ENCODE results near the gene FDXR.

FDXR gene

GRCh38 chr17:74816905-74817620, 55.7 kb downstream of the FDXR start:
- TF ChIP-seq CTCF (IDR thresholded peaks at IDR 0.05; ENCODE audit: low read depth, low read length, missing control alignments) = no peak
- no peak for DNase-seq (ENCODE audit: extremely low read depth, low read depth)
- no peak overlapping the region for H3K4me3 ChIP-seq (replicated peaks; ENCODE audit: low read depth, low read length)

GRCh38 chr17:74815550-74816370, 57.0 kb downstream of the FDXR start:
- H3K4me3 ChIP-seq (replicated peaks; ENCODE audit: low read depth, low read length) = no peak overlapping the region
- no peak for DNase-seq (ENCODE audit: extremely low read depth, low read depth)
- peak; percentile 39 for TF ChIP-seq CTCF (IDR thresholded peaks at IDR 0.05; ENCODE audit: low read depth, low read length, missing control alignments)

- no peak overlapping the region for H3K4me3 ChIP-seq (replicated peaks; ENCODE audit: low read depth, low read length)
- DNase-seq (ENCODE audit: extremely low read depth, low read depth) = no peak
- TF ChIP-seq CTCF (IDR thresholded peaks at IDR 0.05; ENCODE audit: low read depth, low read length, missing control alignments) = no peak
Observed at GRCh38 chr17:74815067-74815466, 57.7 kb downstream of the FDXR start.

GRCh38 chr17:74814453-74814852, 58.3 kb downstream of the FDXR start:
- TF ChIP-seq CTCF (IDR thresholded peaks at IDR 0.05; ENCODE audit: low read depth, low read length, missing control alignments) = peak; percentile 16

More at GRCh38 chr17:74814453-74814852, 58.3 kb downstream of the FDXR start:
- no peak for DNase-seq (ENCODE audit: extremely low read depth, low read depth)
- H3K4me3 ChIP-seq (replicated peaks; ENCODE audit: low read depth, low read length) = no peak overlapping the region

Data from HFF-Myc (cell line).